Measurements from ENCODE around the gene SOD1.

SOD1 gene

GRCh38 chr21:31659536-31660258 lies at the start of gene SOD1:
Gene SOD1 (plus strand): TSS chr21:31659693. CDS start chr21:31659770, 77 bp downstream.
- peak; percentile 63 for DNase-seq (ENCODE audit: low read depth)
- H3K4me3 ChIP-seq (ENCODE audit: low read depth, low read length) = peak within 1 kb of the TSS; percentile 78
- TF ChIP-seq CTCF (IDR thresholded peaks at IDR 0.05; ENCODE audit: control insufficient read depth, extremely low read depth, insufficient read depth) = no peak

- TF ChIP-seq CTCF (IDR thresholded peaks at IDR 0.05; ENCODE audit: control insufficient read depth, extremely low read depth, insufficient read depth) = no peak
- DNase-seq (ENCODE audit: low read depth) = no peak
- H3K4me3 ChIP-seq (ENCODE audit: low read depth, low read length) = no peak overlapping the region
Measured at GRCh38 chr21:31611445-31611844, 48.0 kb upstream of the SOD1 start.

GRCh38 chr21:31612894-31613785 lies 46.4 kb upstream of the SOD1 start:
- H3K4me3 ChIP-seq (ENCODE audit: low read depth, low read length) = no peak overlapping the region
- no peak for DNase-seq (ENCODE audit: low read depth)
- no peak for TF ChIP-seq CTCF (IDR thresholded peaks at IDR 0.05; ENCODE audit: control insufficient read depth, extremely low read depth, insufficient read depth)

GRCh38 chr21:31614705-31615104 lies 44.8 kb upstream of the SOD1 start:
- no peak for TF ChIP-seq CTCF (IDR thresholded peaks at IDR 0.05; ENCODE audit: control insufficient read depth, extremely low read depth, insufficient read depth)
- no peak for DNase-seq (ENCODE audit: low read depth)
- no peak overlapping the region for H3K4me3 ChIP-seq (ENCODE audit: low read depth, low read length)

GRCh38 chr21:31616216-31616615 lies 43.3 kb upstream of the SOD1 start:
- TF ChIP-seq CTCF (IDR thresholded peaks at IDR 0.05; ENCODE audit: control insufficient read depth, extremely low read depth, insufficient read depth) = no peak
- H3K4me3 ChIP-seq (ENCODE audit: low read depth, low read length) = no peak overlapping the region
- DNase-seq (ENCODE audit: low read depth) = no peak

- TF ChIP-seq CTCF (IDR thresholded peaks at IDR 0.05; ENCODE audit: control insufficient read depth, extremely low read depth, insufficient read depth) = no peak
- H3K4me3 ChIP-seq (ENCODE audit: low read depth, low read length) = no peak overlapping the region
- no peak for DNase-seq (ENCODE audit: low read depth)
Measured at GRCh38 chr21:31618696-31619430, 40.6 kb upstream of the SOD1 start.

Measured in LNCaP clone FGC (cell line).